HG03097 (cell line): ENCODE results near the gene OSM.

Source experiments
- ATAC-seq: cut with Tn5 transposase; IDR thresholded peaks from one replicate; pipeline ENCODE4 v1.9.1; 2021; ENCODE audit not compliant: unreplicated experiment, low FRiP score

OSM gene

GRCh38 chr22:30297991-30298701 is 31.5 kb upstream of the OSM start:
- ATAC-seq = no peak

GRCh38 chr22:30297276-30297990 is 30.8 kb upstream of the OSM start:
- no peak for ATAC-seq

GRCh38 chr22:30296833-30297232 is 30.2 kb upstream of the OSM start:
- ATAC-seq = no peak

- ATAC-seq = no peak
These were observed 29.7 kb upstream of the OSM start for GRCh38 chr22:30296324-30296723.

- no peak for ATAC-seq
These were observed 28.9 kb upstream of the OSM start for GRCh38 chr22:30295576-30295975.

- ATAC-seq = no peak
These were observed 28.2 kb upstream of the OSM start for GRCh38 chr22:30294830-30295229.

- no peak for ATAC-seq
These were observed 27.4 kb upstream of the OSM start for GRCh38 chr22:30294066-30294465.

- no peak for ATAC-seq
These were observed 26.4 kb upstream of the OSM start for GRCh38 chr22:30293026-30293425.

- no peak for ATAC-seq
These were observed 25.7 kb upstream of the OSM start for GRCh38 chr22:30292069-30292970.

GRCh38 chr22:30291058-30291892 is 24.6 kb upstream of the OSM start:
- ATAC-seq = no peak

GRCh38 chr22:30290342-30291057 is 23.8 kb upstream of the OSM start:
- no peak for ATAC-seq

GRCh38 chr22:30289980-30290313 is 23.3 kb upstream of the OSM start:
- no peak for ATAC-seq

GRCh38 chr22:30289141-30289979 is 22.7 kb upstream of the OSM start, which contains the start of gene CASTOR1:
TSS of gene CASTOR1 (minus strand) at chr22:30289505. CDS start at chr22:30289497, 8 bp downstream.
- peak; percentile 60 for ATAC-seq

GRCh38 chr22:30288419-30289140 is 21.9 kb upstream of the OSM start:
- ATAC-seq = no peak

GRCh38 chr22:30287648-30288418 is 21.2 kb upstream of the OSM start:
- no peak for ATAC-seq

- no peak for ATAC-seq
These were observed 20.4 kb upstream of the OSM start for GRCh38 chr22:30286813-30287647.

GRCh38 chr22:30286331-30286730 is 19.7 kb upstream of the OSM start:
- ATAC-seq = no peak
